ENCODE results near the gene BTG1. TPM values are rescaled to one million over a fixed set of nuclear protein-coding genes. Genes with fewer than 3 reads are reported as not detected.
A peak's percentile ranks its signal among the peaks of the same experiment; 100 is the strongest.

BTG1 gene
- total and polyA plus RNA-seq, 9 of the 15 experiments (the other 6 are each of a cell fraction or from before 2014, with no cell fraction given), result 3.7 to 28.6 (median 7.4) TPM

DNA sequence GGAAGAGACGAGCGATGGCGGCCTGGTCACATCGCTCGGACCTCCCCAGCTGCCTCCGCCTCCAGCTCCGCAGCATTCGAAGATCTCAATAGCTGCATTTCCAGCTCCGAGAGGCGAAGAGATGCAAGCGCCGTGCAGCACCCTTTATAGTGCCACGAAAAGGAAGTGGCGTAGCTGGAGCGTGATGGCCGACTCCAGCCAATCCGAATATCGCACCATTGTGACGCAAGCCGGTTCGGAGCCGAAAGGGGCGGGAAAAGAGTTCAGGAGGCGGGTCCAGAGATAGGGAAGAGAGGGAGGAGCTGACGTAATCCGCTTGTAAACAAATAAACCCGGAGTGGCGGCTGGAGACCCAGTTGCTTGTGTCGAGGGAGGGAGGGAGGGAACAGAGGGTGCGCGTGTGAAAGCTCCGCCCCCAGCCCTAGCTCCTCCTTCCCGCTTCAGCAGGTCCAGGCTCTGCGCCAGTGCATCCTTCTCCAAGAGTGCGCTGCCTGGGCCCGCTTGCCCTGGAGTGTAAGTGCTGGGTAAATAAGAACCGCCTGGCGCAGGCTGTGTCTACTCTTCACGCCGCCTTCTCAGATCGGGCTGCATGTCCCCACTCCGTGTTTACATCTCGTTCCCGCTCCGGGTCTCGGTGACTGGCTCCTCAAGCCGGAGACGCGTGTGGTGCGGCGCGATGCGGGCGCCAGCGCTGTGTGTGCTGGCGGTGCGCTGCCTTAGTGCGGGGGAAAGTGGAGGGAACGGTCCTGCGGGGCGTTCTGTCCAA is at the start of gene BTG1 (continued):
- TF ChIP-seq, protein P1, sequence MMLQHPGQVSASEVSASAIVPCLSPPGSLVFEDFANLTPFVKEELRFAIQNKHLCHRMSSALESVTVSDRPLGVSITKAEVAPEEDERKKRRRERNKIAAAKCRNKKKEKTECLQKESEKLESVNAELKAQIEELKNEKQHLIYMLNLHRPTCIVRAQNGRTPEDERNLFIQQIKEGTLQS (IDR thresholded peaks at IDR 0.05), result peak; percentile 95
- TF ChIP-seq, protein P1 (CRISPR knock-in tag; conservative IDR thresholded peaks at IDR 0.05), result no peak
- TF ChIP-seq DMBX1 (CRISPR knock-in tag; IDR thresholded peaks at IDR 0.05; ENCODE audit: borderline replicate concordance) (no peak), RNF2 (IDR thresholded peaks at IDR 0.05) (peak; percentile 66), SPI1 (IDR thresholded peaks at IDR 0.05; ENCODE audit: borderline replicate concordance, low read depth, low read length) (peak; percentile 91), ZNF41 (CRISPR knock-in tag; conservative IDR thresholded peaks at IDR 0.05) (no peak), FOXA3 (CRISPR knock-in tag; conservative IDR thresholded peaks at IDR 0.05 in 1 of 2, IDR thresholded peaks at IDR 0.05 in 1 of 2) (peak; percentile 23 to 90; a peak in 3 of 4 replicates), NCOA1 (IDR thresholded peaks at IDR 0.05; ENCODE audit: low read depth) (peak; percentile 32; the same call in 1 of the 2 replicates), POLR2A (conservative IDR thresholded peaks at IDR 0.05) (peak; percentile 100), ERF (CRISPR knock-in tag; IDR thresholded peaks at IDR 0.05) (no peak), TRIM24 (IDR thresholded peaks at IDR 0.05) (peak in 1 of 2 experiments; percentile 7; a peak in 1 of 4 replicates), ZNF507 (tag; conservative IDR thresholded peaks at IDR 0.05) (no peak), ZNF282 (CRISPR knock-in tag; IDR thresholded peaks at IDR 0.05) (no peak), SIN3A (IDR thresholded peaks at IDR 0.05; ENCODE audit: borderline replicate concordance in 2 of 2, control insufficient read depth in 1 of 2, low read depth in 2 of 2, low read length in 2 of 2) (peak; percentile 74 to 88; a peak in 1 of 4 replicates), NFE2 (IDR thresholded peaks at IDR 0.05; ENCODE audit: low read depth) (no peak), ZNF57 (CRISPR knock-in tag; IDR thresholded peaks at IDR 0.05) (no peak), KLF16 (IDR thresholded peaks at IDR 0.05) (no peak)
- TF ChIP-seq, protein P2, sequence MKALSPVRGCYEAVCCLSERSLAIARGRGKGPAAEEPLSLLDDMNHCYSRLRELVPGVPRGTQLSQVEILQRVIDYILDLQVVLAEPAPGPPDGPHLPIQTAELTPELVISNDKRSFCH (CRISPR knock-in tag; IDR thresholded peaks at IDR 0.05), result no peak
- TF ChIP-seq, protein P2 (tag; IDR thresholded peaks at IDR 0.05), result peak; percentile 24; the same call in 1 of the 2 replicates
- TF ChIP-seq, protein P3, sequence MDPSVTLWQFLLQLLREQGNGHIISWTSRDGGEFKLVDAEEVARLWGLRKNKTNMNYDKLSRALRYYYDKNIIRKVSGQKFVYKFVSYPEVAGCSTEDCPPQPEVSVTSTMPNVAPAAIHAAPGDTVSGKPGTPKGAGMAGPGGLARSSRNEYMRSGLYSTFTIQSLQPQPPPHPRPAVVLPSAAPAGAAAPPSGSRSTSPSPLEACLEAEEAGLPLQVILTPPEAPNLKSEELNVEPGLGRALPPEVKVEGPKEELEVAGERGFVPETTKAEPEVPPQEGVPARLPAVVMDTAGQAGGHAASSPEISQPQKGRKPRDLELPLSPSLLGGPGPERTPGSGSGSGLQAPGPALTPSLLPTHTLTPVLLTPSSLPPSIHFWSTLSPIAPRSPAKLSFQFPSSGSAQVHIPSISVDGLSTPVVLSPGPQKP (CRISPR knock-in tag; IDR thresholded peaks at IDR 0.05), result no peak
- TF ChIP-seq, protein P4, sequence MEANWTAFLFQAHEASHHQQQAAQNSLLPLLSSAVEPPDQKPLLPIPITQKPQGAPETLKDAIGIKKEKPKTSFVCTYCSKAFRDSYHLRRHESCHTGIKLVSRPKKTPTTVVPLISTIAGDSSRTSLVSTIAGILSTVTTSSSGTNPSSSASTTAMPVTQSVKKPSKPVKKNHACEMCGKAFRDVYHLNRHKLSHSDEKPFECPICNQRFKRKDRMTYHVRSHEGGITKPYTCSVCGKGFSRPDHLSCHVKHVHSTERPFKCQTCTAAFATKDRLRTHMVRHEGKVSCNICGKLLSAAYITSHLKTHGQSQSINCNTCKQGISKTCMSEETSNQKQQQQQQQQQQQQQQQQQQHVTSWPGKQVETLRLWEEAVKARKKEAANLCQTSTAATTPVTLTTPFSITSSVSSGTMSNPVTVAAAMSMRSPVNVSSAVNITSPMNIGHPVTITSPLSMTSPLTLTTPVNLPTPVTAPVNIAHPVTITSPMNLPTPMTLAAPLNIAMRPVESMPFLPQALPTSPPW (CRISPR knock-in tag; IDR thresholded peaks at IDR 0.05), result peak; percentile 65
- TF ChIP-seq, protein P5, sequence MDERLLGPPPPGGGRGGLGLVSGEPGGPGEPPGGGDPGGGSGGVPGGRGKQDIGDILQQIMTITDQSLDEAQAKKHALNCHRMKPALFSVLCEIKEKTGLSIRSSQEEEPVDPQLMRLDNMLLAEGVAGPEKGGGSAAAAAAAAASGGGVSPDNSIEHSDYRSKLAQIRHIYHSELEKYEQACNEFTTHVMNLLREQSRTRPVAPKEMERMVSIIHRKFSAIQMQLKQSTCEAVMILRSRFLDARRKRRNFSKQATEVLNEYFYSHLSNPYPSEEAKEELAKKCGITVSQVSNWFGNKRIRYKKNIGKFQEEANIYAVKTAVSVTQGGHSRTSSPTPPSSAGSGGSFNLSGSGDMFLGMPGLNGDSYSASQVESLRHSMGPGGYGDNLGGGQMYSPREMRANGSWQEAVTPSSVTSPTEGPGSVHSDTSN (CRISPR knock-in tag; IDR thresholded peaks at IDR 0.05; ENCODE audit: low read depth), result no peak
- TF ChIP-seq, protein P5 (tag; conservative IDR thresholded peaks at IDR 0.05; ENCODE audit: low read depth), result peak; percentile 59

Measured in K562 (cell line).